H1 (cell line): ENCODE results near the gene POP7. TPM values are rescaled to one million over a fixed set of nuclear protein-coding genes. Genes with fewer than 3 reads are reported as not detected.

ENCODE experiments used
- CTCF ChIA-PET: fragments of 300-600 bp; sonication (Branson Sonifier 250); formaldehyde crosslinking; loops from one replicate; lab custom pipeline; 2021; ENCODE audit not compliant: partially characterized antibody; lab: Charles Lee
- POLR2A ChIA-PET: fragments of 300-600 bp; sonication (Branson Sonifier 250); formaldehyde crosslinking; loops from one replicate; lab custom pipeline; 2021; ENCODE audit warnings: inconsistent platforms; ENCODE audit not compliant: partially characterized antibody; lab: Charles Lee
- DNase-seq, 2 experiments: peaks; one replicate each; pipeline versions ENCODE4 v3.0.0 to v3.0.0-alpha.2; 2010 to 2022; ENCODE audit warnings: low spot score in 2 of 2, low read depth in 1 of 2, mixed read lengths in 1 of 2
- FAIRE-seq: peaks from 2 replicates; lab custom pipeline; 2011; peaks lifted over from hg19 to GRCh38; lab: Jason Lieb, UNC
- H2AFZ ChIP-seq: 2 replicates; pipeline ENCODE4 v1.8.1; 2012; ENCODE audit warnings: low read length, inconsistent platforms
- H2AK5ac ChIP-seq: 2 replicates; pipeline ENCODE4 v1.6.1; 2013; ENCODE audit warnings: low read depth, low read length
- H2BK120ac ChIP-seq: replicated peaks from 2 replicates; pipeline ENCODE3; 2013; ENCODE audit warnings: low read depth, low read length, inconsistent platforms
- H2BK12ac ChIP-seq: 2 replicates; pipeline ENCODE4 v1.6.1; 2013; ENCODE audit warnings: low read depth, low read length
- H2BK15ac ChIP-seq: 2 replicates; pipeline ENCODE4 v1.6.1; 2013; ENCODE audit warnings: low read length
- H2BK20ac ChIP-seq: 2 replicates; pipeline ENCODE4 v1.6.1; 2013; ENCODE audit warnings: low read length
- H2BK5ac ChIP-seq: 2 replicates; pipeline ENCODE4 v1.6.1; 2013; ENCODE audit warnings: low read depth, low read length
- H3K14ac ChIP-seq: 2 replicates; pipeline ENCODE4 v1.6.1; 2013; ENCODE audit warnings: inconsistent platforms; ENCODE audit not compliant: insufficient read length
- H3K18ac ChIP-seq: 2 replicates; pipeline ENCODE4 v1.6.1; 2013; ENCODE audit warnings: low read length; ENCODE audit errors: extremely low read depth
- H3K23ac ChIP-seq: 2 replicates; pipeline ENCODE4 v1.6.1; 2013; ENCODE audit warnings: inconsistent platforms; ENCODE audit not compliant: insufficient read length
- H3K23me2 ChIP-seq: 2 replicates; pipeline ENCODE4 v1.6.1; 2013; ENCODE audit warnings: low read depth, low read length
- H3K27ac ChIP-seq: 2 replicates; pipeline ENCODE4 v1.6.1; 2011; ENCODE audit warnings: low read depth, low read length, inconsistent platforms
- H3K27me3 ChIP-seq, 4 experiments: replicated peaks in 1 of 4; 1 replicate in 1 of 4; 2 replicates in 3 of 4; pipeline versions ENCODE4 v1.6.1 to v1.8.1; 2011 to 2013; ENCODE audit warnings: low read length in 3 of 4, mild to moderate bottlenecking in 3 of 4, inconsistent platforms in 2 of 4, mixed read lengths in 2 of 4, moderate library complexity in 1 of 4; ENCODE audit not compliant: control insufficient read depth in 3 of 4, insufficient read depth in 3 of 4; ENCODE audit errors: extremely low read depth in 1 of 4
- H3K36me3 ChIP-seq, 4 experiments: 2 replicates each; pipeline versions ENCODE4 v1.6.1 to v1.8.1; 2011 to 2013; ENCODE audit warnings: mild to moderate bottlenecking in 4 of 4, low read length in 3 of 4, moderate library complexity in 2 of 4, control low read depth in 1 of 4, inconsistent platforms in 1 of 4; ENCODE audit not compliant: insufficient read depth in 4 of 4, control insufficient read depth in 2 of 4
- H3K4ac ChIP-seq: replicated peaks from 2 replicates; pipeline ENCODE3; 2013; ENCODE audit warnings: low read length, low read depth, mixed read lengths, inconsistent platforms; ENCODE audit not compliant: insufficient read length
- H3K4me1 ChIP-seq, 4 experiments: replicated peaks in 1 of 4; 1 replicate in 1 of 4; 2 replicates in 3 of 4; pipeline versions ENCODE4 v1.6.1 to v1.8.1; 2011 to 2013; ENCODE audit warnings: low read length in 3 of 4, inconsistent platforms in 2 of 4, mixed read lengths in 1 of 4; ENCODE audit not compliant: insufficient read depth in 4 of 4, control insufficient read depth in 3 of 4
- H3K4me2 ChIP-seq, 2 experiments: 2 replicates each; pipeline versions ENCODE4 v1.6.1 to v1.8.1; 2011 to 2013; ENCODE audit warnings: low read depth in 2 of 2, low read length in 2 of 2, control low read depth in 1 of 2, inconsistent platforms in 1 of 2, mild to moderate bottlenecking in 1 of 2; ENCODE audit not compliant: insufficient read depth in 1 of 2
- H3K4me3 ChIP-seq, 4 experiments: fragments of 200-600, 300-600 bp in 1 of 4; sonication (generic), shearing (Covaris generic), sonication (Bioruptor Twin) in 1 of 4; 2 replicates each; pipeline versions ENCODE4 v1.5.1 to v1.8.1; 2011 to 2016; ENCODE audit warnings: low read length in 4 of 4, low read depth in 3 of 4, control low read depth in 2 of 4, inconsistent platforms in 2 of 4, mild to moderate bottlenecking in 2 of 4, mixed read lengths in 1 of 4, moderate library complexity in 1 of 4; ENCODE audit not compliant: insufficient read depth in 2 of 4; ENCODE audit errors: extremely low read depth in 1 of 4
- H3K56ac ChIP-seq: replicated peaks from 2 replicates; pipeline ENCODE3; 2013; ENCODE audit warnings: low read depth, mild to moderate bottlenecking, mixed read lengths, low read length, inconsistent platforms; ENCODE audit not compliant: insufficient read length
- H3K79me1 ChIP-seq: 2 replicates; pipeline ENCODE4 v1.6.1; 2013; ENCODE audit warnings: low read depth, low read length, control low read depth
- H3K79me2 ChIP-seq, 2 experiments: 2 replicates each; pipeline versions ENCODE4 v1.6.1 to v1.8.1; 2012 to 2013; ENCODE audit warnings: low read length in 2 of 2, mild to moderate bottlenecking in 2 of 2, inconsistent platforms in 1 of 2; ENCODE audit not compliant: insufficient read depth in 2 of 2, control insufficient read depth in 1 of 2
- H3K9ac ChIP-seq, 4 experiments: replicated peaks in 1 of 4; 1 replicate in 1 of 4; 2 replicates in 3 of 4; pipeline versions ENCODE4 v1.6.1 to v1.8.1; 2011 to 2013; ENCODE audit warnings: low read depth in 3 of 4, low read length in 3 of 4, control low read depth in 2 of 4, mild to moderate bottlenecking in 2 of 4, moderate library complexity in 2 of 4, inconsistent platforms in 1 of 4; ENCODE audit errors: extremely low read depth in 1 of 4
- H3K9me3 ChIP-seq, 2 experiments: 2 replicates each; pipeline versions ENCODE4 v1.6.1 to v1.8.1; 2012 to 2013; ENCODE audit warnings: mild to moderate bottlenecking in 2 of 2, moderate library complexity in 2 of 2, control low read depth in 1 of 2, inconsistent platforms in 1 of 2, low read depth in 1 of 2, low read length in 1 of 2, mixed read lengths in 1 of 2; ENCODE audit not compliant: insufficient read depth in 2 of 2
- H4K20me1 ChIP-seq, 2 experiments: replicated peaks in 1 of 2; 2 replicates each; pipeline versions ENCODE3 to v1.8.1; 2011 to 2013; ENCODE audit warnings: inconsistent platforms in 2 of 2, low read length in 2 of 2, mild to moderate bottlenecking in 1 of 2; ENCODE audit not compliant: insufficient read depth in 2 of 2, control insufficient read depth in 1 of 2
- H4K5ac ChIP-seq: 2 replicates; pipeline ENCODE4 v1.6.1; 2013; ENCODE audit warnings: low read length, low read depth, mixed read lengths, inconsistent platforms; ENCODE audit not compliant: insufficient read length
- H4K8ac ChIP-seq: 2 replicates; pipeline ENCODE4 v1.8.0; 2013; ENCODE audit warnings: mild to moderate bottlenecking, moderate library complexity, low read length, inconsistent platforms; ENCODE audit not compliant: insufficient read depth; ENCODE audit errors: extremely low read depth
- H4K91ac ChIP-seq: replicated peaks from 2 replicates; pipeline ENCODE3; 2013; ENCODE audit warnings: low read length, mixed read lengths, inconsistent platforms; ENCODE audit not compliant: insufficient read length
- CTBP2 ChIP-seq: IDR thresholded peaks from 2 replicates; pipeline ENCODE4 v1.7.0; 2011; ENCODE audit warnings: borderline replicate concordance, mild to moderate bottlenecking, moderate library complexity, mixed read lengths, low read length; ENCODE audit not compliant: insufficient read depth, insufficient read length
- RAD21 ChIP-seq, 2 experiments: IDR thresholded peaks in 1 of 2; conservative IDR thresholded peaks in 1 of 2; 2 replicates each; pipeline ENCODE4 v1.6.1; 2011; ENCODE audit warnings: low read depth in 2 of 2, low read length in 2 of 2, improper control_type of control experiment in 1 of 2, inconsistent platforms in 1 of 2, mild to moderate bottlenecking in 1 of 2, moderate library complexity in 1 of 2
- WGBS, 2 experiments: shearing (Covaris generic) in 1 of 2; methylation state at CpG; one replicate each; pipeline versions ENCODE4 v1.1.6 to v1.1.7; 2013 to 2015; ENCODE audit warnings: low lambda C conversion rate in 2 of 2, mixed read lengths in 2 of 2, inconsistent platforms in 1 of 2, low coverage in 1 of 2, missing lambda C conversion rate in 1 of 2; ENCODE audit not compliant: insufficient replicate concordance in 2 of 2, insufficient coverage in 1 of 2, insufficient read length in 1 of 2; ENCODE audit errors: extremely low coverage in 1 of 2, missing lambda C conversion rate in 1 of 2; 5-methylcytosine and 5-hydroxymethylcytosine counted together
- polyA plus RNA-seq, 7 experiments: library from polyadenylated mRNA; depleted of rRNA in 3 of 7; stranded (reverse) in 5 of 7; unstranded in 2 of 7; fragments of >200 nt in 5 of 7; fragments of 200-250 nt in 2 of 7; gene quantifications; 1 replicate in 5 of 7; 2 replicates in 1 of 7; 4 replicates in 1 of 7; pipeline versions ENCODE4 v1.2.1 to v1.2.3, GENCODE V29; 2011 to 2013; ENCODE audit warnings: missing spikeins in 2 of 7, mixed read lengths in 2 of 7
- total RNA-seq: library from RNA; stranded (reverse); fragmentation: NEBNext Ultra II Directional; extraction: Animal tissue kit (Norgen Biotek cat#: 25700); gene quantifications from 2 replicates; pipeline ENCODE4 v1.2.1, GENCODE V29; 2021

Gene POP7
- total and polyA plus RNA-seq, 2 of the 8 experiments (the other 6 are each of a cell fraction or from before 2014, with no cell fraction given), result 92.5 to 135 TPM

GRCh38 chr7:100726996-100727761 lies 21.3 kb downstream of the POP7 start:
- WGBS, 2 experiments, result 84% methylated on average over 12 of the region's 12 CpGs; no CpG with 5 or more reads in 1 of the 2 experiments
- no peaks in the 10 kb centered on the region; a peak in 3 of 7 replicates for H3K27me3 ChIP-seq
- H3K23ac ChIP-seq, result no peak overlapping the region
- H2BK20ac ChIP-seq, result no peak overlapping the region
- H3K79me1 ChIP-seq, result no peaks in the 10 kb centered on the region
- H3K79me2 ChIP-seq, result no peaks in the 10 kb centered on the region
- H3K27ac ChIP-seq, result no peak overlapping the region
- no peak overlapping the region for H2BK5ac ChIP-seq
- H3K9ac ChIP-seq, result no peak overlapping the region
- H4K8ac ChIP-seq, result no peak overlapping the region
- H4K91ac ChIP-seq, result no peak overlapping the region
- no peak overlapping the region for H2BK120ac ChIP-seq
- no peak overlapping the region for H3K4me2 ChIP-seq
- H4K20me1 ChIP-seq, result no peaks in the 10 kb centered on the region
- H2BK12ac ChIP-seq, result no peak overlapping the region
- no peak overlapping the region for H2BK15ac ChIP-seq
- CTCF ChIA-PET, result interaction anchor here (0.7 to 16.4 kb wide), 10 partner anchors 14 to 124 kb away, joined by 3 to 197 read pairs (median 17); partner anchors contain the start of genes MOSPD3, POP7 and SLC12A9
- no peaks in the 10 kb centered on the region for H3K9me3 ChIP-seq
- H3K4me3 ChIP-seq, result no peak overlapping the region
- H3K18ac ChIP-seq, result no peak overlapping the region
- no peak overlapping the region for H3K14ac ChIP-seq
- TF ChIP-seq RAD21 (IDR thresholded peaks at IDR 0.05 in 1 of 2, conservative IDR thresholded peaks at IDR 0.05 in 1 of 2; ENCODE audit: low read depth in 2 of 2, low read length in 2 of 2) (no peak), CTBP2 (no peak)
- TF ChIP-seq, all 59 proteins: peak for 0
- no peak overlapping the region for H2AFZ ChIP-seq
- FAIRE-seq (no peak), DNase-seq (no peak)
- POLR2A ChIA-PET, result interaction anchor here (0.9 kb wide), 2 partner anchors 22 to 54 kb away, joined by 3 to 5 read pairs; no protein-coding TSS in a partner anchor
- no peak overlapping the region for H3K4ac ChIP-seq
- H3K4me1 ChIP-seq, result no peaks in the 10 kb centered on the region
- no peak overlapping the region for H3K56ac ChIP-seq
- no peak overlapping the region for H2AK5ac ChIP-seq
- H3K36me3 ChIP-seq, result no peaks in the 10 kb centered on the region
- H3K23me2 ChIP-seq, result no peaks in the 10 kb centered on the region
- H4K5ac ChIP-seq, result no peak overlapping the region
